IPS-15b (cell line): ENCODE data around the gene SDCBP2.
"Not testable (repeated sequence)": the region's sequence is repeated elsewhere in the genome, so short reads cannot be mapped to it uniquely, and the experiment has no call there.

Experiments used
- H3K27me3 ChIP-seq: one replicate; pipeline ENCODE4 v1.6.1; 2013; ENCODE audit warnings: low read length; ENCODE audit not compliant: control insufficient read depth, insufficient read depth
- H3K36me3 ChIP-seq: one replicate; pipeline ENCODE4 v1.6.1; 2013; ENCODE audit warnings: low read length; ENCODE audit not compliant: control insufficient read depth, insufficient read depth
- H3K4me1 ChIP-seq: one replicate; pipeline ENCODE4 v1.6.1; 2013; ENCODE audit warnings: mild to moderate bottlenecking, low read length; ENCODE audit not compliant: control insufficient read depth, insufficient read depth
- H3K4me3 ChIP-seq: one replicate; pipeline ENCODE4 v1.5.1; 2013; ENCODE audit warnings: low read depth, low read length
- H3K9ac ChIP-seq: one replicate; pipeline ENCODE4 v1.6.1; 2013; ENCODE audit warnings: low read depth, mild to moderate bottlenecking, low read length
- H3K9me3 ChIP-seq: one replicate; pipeline ENCODE4 v1.6.1; 2013; ENCODE audit warnings: mild to moderate bottlenecking, low read length; ENCODE audit not compliant: control insufficient read depth, insufficient read depth

Gene SDCBP2

DNA sequence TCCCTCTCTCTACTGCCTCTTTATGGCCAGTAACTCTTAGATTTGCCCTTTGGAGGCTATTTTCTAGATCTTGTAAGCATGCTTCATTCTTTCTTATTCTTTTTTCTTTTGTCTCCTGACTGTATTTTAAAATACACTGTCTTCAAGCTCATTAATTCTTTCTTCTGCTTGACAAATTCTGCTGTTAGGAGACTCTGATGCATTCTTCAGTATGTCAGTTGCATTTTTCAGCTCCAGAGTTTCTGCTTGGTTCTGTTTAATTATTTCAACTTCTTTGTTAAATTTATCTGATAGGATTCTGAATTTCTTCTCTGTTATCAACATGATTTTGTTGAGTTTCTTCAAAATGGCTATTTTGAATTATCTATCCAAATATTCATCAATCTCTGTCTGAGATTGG, 25.0 kb upstream of the SDCBP2 start:
- H3K4me1 ChIP-seq: no peaks in the 10 kb centered on the region
- no peaks in the 10 kb centered on the region for H3K36me3 ChIP-seq
- H3K27me3 ChIP-seq: no peaks in the 10 kb centered on the region
- no peaks in the 10 kb centered on the region for H3K9me3 ChIP-seq
- H3K9ac ChIP-seq: no peak overlapping the region
- no peak overlapping the region for H3K4me3 ChIP-seq

- Histone ChIP-seq H3K4me3 (no peak overlapping the region), H3K36me3 (no peaks in the 10 kb centered on the region), H3K27me3 (no peaks in the 10 kb centered on the region)
Measured at GRCh38 chr20:1346315-1346969, 17.5 kb upstream of the SDCBP2 start.

GRCh38 chr20:1345756-1346093, 16.8 kb upstream of the SDCBP2 start:
- Histone ChIP-seq H3K9me3 (no peaks in the 10 kb centered on the region), H3K9ac (no peak overlapping the region), H3K36me3 (no peaks in the 10 kb centered on the region), H3K27me3 (no peaks in the 10 kb centered on the region), H3K4me3 (no peak overlapping the region), H3K4me1 (no peaks in the 10 kb centered on the region)

More at GRCh38 chr20:1346315-1346969, 17.5 kb upstream of the SDCBP2 start:
- Histone ChIP-seq H3K4me1 (no peaks in the 10 kb centered on the region), H3K9me3 (no peaks in the 10 kb centered on the region), H3K9ac (no peak overlapping the region)

DNA sequence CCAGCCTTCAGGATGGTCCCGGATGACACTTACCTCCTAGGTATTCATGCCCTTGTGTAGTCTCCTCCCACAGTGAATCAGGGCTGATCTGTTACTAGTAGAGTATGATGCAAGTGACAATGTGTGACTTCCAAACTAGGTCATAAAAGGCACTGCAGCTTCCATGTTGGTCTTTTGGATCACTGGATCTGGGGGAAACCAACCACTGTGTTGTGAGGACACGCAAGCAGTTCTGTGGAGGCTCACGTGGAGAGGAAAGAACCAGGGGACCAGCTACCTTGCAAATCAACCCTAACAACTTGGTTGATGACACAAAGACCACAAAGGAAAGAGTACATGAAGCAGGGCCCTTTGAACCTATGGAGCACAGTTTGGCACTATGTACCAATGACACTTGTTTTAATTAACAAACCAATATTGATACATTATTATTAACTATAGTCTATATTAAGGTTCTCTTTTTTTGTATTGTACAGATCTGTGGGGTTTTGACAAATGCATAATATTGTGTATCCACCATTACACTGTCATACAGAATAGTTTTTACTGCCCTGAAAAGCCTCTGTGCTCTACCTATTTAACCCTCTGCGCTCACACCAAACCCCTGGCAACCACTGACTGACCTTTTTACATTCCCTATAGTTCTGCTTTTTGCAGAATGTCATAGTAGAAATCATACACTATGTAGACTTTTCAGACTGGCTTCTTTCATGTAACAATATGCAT, 16.3 kb upstream of the SDCBP2 start:
- no peaks in the 10 kb centered on the region for H3K27me3 ChIP-seq
- no peaks in the 10 kb centered on the region for H3K9me3 ChIP-seq
- H3K4me3 ChIP-seq: no peak overlapping the region
- no peak overlapping the region for H3K9ac ChIP-seq
- no peaks in the 10 kb centered on the region for H3K36me3 ChIP-seq
- H3K4me1 ChIP-seq: no peaks in the 10 kb centered on the region

DNA sequence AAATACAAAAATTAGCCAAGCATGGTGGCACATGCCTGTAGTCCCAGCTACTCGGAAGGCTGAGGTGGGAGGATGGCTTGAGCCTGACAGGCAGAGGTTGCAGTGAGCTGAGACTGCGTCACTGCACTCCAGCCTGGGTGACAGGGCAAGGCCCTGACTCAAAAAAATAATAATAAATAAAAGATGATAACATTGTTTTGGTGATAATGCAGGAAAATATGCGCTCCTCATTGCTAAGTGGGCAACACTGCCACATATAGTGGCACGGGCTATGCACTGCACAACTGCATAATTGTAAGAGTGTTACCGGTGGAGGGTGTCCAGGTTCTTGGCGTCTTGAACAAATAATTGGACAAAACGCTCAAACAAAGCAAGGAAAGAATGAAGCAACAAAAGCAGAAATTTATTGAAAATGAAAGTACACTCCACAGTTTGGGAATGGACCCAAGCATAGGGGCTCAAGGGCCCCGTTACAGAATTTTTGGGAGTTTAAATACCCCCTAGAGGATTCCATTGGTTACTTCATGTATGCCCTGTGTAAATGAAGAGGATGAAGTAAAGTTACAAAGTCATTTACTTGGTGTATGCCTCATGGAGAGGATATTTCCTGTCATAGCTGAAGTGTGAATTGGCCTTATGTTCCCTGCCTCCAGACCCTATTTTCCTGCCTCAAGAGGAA, 14.6 kb upstream of the SDCBP2 start:
- not testable (repeated sequence) for H3K9me3 ChIP-seq, H3K4me1 ChIP-seq, H3K9ac ChIP-seq, H3K4me3 ChIP-seq, H3K27me3 ChIP-seq, H3K36me3 ChIP-seq

GRCh38 chr20:1341561-1342265, 12.8 kb upstream of the SDCBP2 start:
- Histone ChIP-seq H3K27me3 (no peaks in the 10 kb centered on the region), H3K4me3 (no peak overlapping the region), H3K4me1 (no peaks in the 10 kb centered on the region), H3K9ac (no peak overlapping the region), H3K36me3 (no peaks in the 10 kb centered on the region), H3K9me3 (no peaks in the 10 kb centered on the region)

DNA sequence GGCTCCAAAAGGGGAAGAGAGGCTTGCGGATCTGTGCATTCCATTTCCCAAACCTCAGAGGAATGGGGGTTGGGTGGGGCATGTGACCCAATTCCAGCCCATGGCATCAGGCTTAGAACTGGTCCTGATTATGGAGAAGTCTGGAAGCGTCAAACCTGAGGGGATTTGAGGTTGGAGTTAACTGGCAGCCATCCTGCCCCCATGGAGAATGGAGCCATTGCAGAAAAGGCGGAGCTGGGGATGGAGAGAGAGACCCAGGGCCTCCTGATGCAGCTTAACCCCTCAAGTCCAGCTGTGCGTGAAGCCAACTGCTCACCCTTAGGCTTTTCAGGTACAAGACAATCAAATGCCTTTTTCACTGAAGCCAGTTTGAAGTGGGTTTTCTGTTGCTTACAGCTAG, 9.9 kb upstream of the SDCBP2 start:
- H3K9me3 ChIP-seq: no peaks in the 10 kb centered on the region
- H3K27me3 ChIP-seq: no peaks in the 10 kb centered on the region

DNA sequence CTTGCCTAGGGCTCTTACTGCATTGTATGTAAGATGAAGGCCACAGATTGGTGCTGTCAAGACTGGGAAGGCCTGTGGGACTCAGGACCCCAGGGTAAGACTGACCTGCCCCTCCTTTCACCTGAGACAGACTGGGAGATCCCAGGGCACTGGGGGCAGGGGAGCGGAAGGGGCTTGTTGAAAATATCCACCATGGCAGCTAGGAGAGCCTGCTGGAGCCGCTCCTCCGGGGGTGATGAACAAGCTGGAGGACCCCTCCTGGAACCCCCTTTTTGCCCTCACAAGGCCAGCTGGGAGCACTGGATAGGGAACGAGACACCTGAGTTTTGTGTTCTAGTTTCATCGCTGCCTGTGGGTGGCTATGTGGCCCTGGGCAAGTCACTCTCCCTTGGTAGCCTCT, 9.2 kb upstream of the SDCBP2 start:
- no peaks in the 10 kb centered on the region for H3K27me3 ChIP-seq
- H3K9ac ChIP-seq: no peak overlapping the region
- no peaks in the 10 kb centered on the region for H3K9me3 ChIP-seq
- no peak overlapping the region for H3K4me3 ChIP-seq
- H3K36me3 ChIP-seq: no peaks in the 10 kb centered on the region
- H3K4me1 ChIP-seq: no peaks in the 10 kb centered on the region

More for the DNA sequence above, 9.9 kb upstream of the SDCBP2 start:
- no peaks in the 10 kb centered on the region for H3K36me3 ChIP-seq
- H3K9ac ChIP-seq: no peak overlapping the region
- no peak overlapping the region for H3K4me3 ChIP-seq
- H3K4me1 ChIP-seq: no peaks in the 10 kb centered on the region

DNA sequence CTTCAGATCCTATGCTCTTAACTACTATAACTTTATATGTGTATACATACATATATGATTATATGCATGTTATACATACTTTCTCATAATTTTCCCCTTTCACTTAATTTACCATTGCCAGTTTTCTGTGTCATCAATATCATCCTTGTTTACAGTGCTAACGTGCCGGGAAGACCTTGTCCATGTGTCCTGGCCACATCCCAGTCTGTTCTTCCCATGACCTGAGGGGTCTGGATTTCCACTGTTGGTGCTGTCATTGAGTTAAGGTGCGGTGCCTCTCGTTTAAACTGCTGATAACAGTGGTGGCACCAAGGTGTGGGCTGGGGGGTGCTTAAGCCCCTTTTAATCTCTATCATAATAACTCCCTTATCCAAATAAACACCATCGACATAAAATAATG, 8.5 kb upstream of the SDCBP2 start:
- no peaks in the 10 kb centered on the region for H3K27me3 ChIP-seq
- no peaks in the 10 kb centered on the region for H3K9me3 ChIP-seq
- H3K36me3 ChIP-seq: no peaks in the 10 kb centered on the region
- no peaks in the 10 kb centered on the region for H3K4me1 ChIP-seq
- no peak overlapping the region for H3K4me3 ChIP-seq
- no peak overlapping the region for H3K9ac ChIP-seq

- no peak overlapping the region for H3K9ac ChIP-seq
- no peaks in the 10 kb centered on the region for H3K4me1 ChIP-seq
- H3K9me3 ChIP-seq: no peaks in the 10 kb centered on the region
- no peak overlapping the region for H3K4me3 ChIP-seq
- no peaks in the 10 kb centered on the region for H3K27me3 ChIP-seq
- no peaks in the 10 kb centered on the region for H3K36me3 ChIP-seq
Measured at GRCh38 chr20:1336699-1337367, 7.9 kb upstream of the SDCBP2 start.

- Histone ChIP-seq H3K4me1 (no peaks in the 10 kb centered on the region), H3K4me3 (no peak overlapping the region)
Measured at GRCh38 chr20:1335961-1336698, 7.2 kb upstream of the SDCBP2 start.

More at GRCh38 chr20:1335961-1336698, 7.2 kb upstream of the SDCBP2 start:
- H3K9ac ChIP-seq: no peak overlapping the region
- no peaks in the 10 kb centered on the region for H3K36me3 ChIP-seq
- no peaks in the 10 kb centered on the region for H3K27me3 ChIP-seq
- H3K9me3 ChIP-seq: no peaks in the 10 kb centered on the region
